Kidney (tissue), 14 donors: ENCODE measurements around the gene CHAMP1. TPM values are rescaled to one million over a fixed set of nuclear protein-coding genes. Genes with fewer than 3 reads are reported as not detected.
A peak's percentile ranks its signal among the peaks of the same experiment; 100 is the strongest.

ENCODE experiments used
- DNase-seq, 5 donors: peaks; one replicate each; pipeline ENCODE4 v3.0.0-alpha.2; 2013 to 2020
- FAIRE-seq: peaks from 2 replicates; lab custom pipeline; 2012; peaks lifted over from hg19 to GRCh38; lab: Jason Lieb, UNC
- H3K27ac ChIP-seq, 2 donors: one replicate each; pipeline ENCODE4 v1.7.0; 2013; ENCODE audit warnings: low read depth in 2 of 2, low read length in 2 of 2, inconsistent platforms in 1 of 2
- H3K27me3 ChIP-seq: one replicate; pipeline ENCODE4 v1.7.1; 2013; ENCODE audit warnings: low read length, inconsistent platforms; ENCODE audit not compliant: control insufficient read depth, insufficient read depth
- H3K36me3 ChIP-seq, 3 donors: one replicate each; pipeline versions ENCODE4 v1.7.0 to v1.7.1; 2013; ENCODE audit warnings: low read length in 3 of 3, control low read depth in 1 of 3, inconsistent platforms in 1 of 3; ENCODE audit not compliant: insufficient read depth in 3 of 3, control insufficient read depth in 2 of 3
- H3K4me1 ChIP-seq, 3 donors: one replicate each; pipeline versions ENCODE4 v1.7.0 to v1.7.1; 2013; ENCODE audit warnings: low read length in 3 of 3, inconsistent platforms in 1 of 3, low read depth in 1 of 3; ENCODE audit not compliant: control insufficient read depth in 2 of 3, insufficient read depth in 2 of 3
- H3K4me3 ChIP-seq, 3 donors: one replicate each; pipeline versions ENCODE4 v1.7.0 to v1.8.1; 2013; ENCODE audit warnings: low read length in 3 of 3, control low read depth in 1 of 3, inconsistent platforms in 1 of 3
- H3K9ac ChIP-seq, 3 donors: one replicate each; pipeline versions ENCODE4 v1.7.0 to v1.7.1; 2013; ENCODE audit warnings: low read length in 3 of 3, control low read depth in 1 of 3, inconsistent platforms in 1 of 3
- H3K9me3 ChIP-seq, 3 donors: one replicate each; pipeline versions ENCODE4 v1.7.0 to v1.7.1; 2013; ENCODE audit warnings: low read length in 3 of 3, control low read depth in 1 of 3, inconsistent platforms in 1 of 3; ENCODE audit not compliant: control insufficient read depth in 2 of 3, insufficient read depth in 1 of 3
- intact Hi-C: fragments of 100-400 bp; cut with DNase I; formaldehyde crosslinking; loops from one replicate; pipeline ENCODE4 v1.11.1; 2022
- polyA plus RNA-seq: library from polyadenylated mRNA; stranded (reverse); fragments of 350-450 nt; fragmentation: Illumina TruSeq; extraction: RNeasy Lipid Tissue Mini Kit (QIAGEN cat#74804); gene quantifications from one replicate; pipeline ENCODE4 v1.2.3, GENCODE V29; 2014; ENCODE audit warnings: low read depth, low replicate concordance; ENCODE audit not compliant: insufficient read depth
- total RNA-seq: library from RNA; stranded (reverse); fragmentation: NEBNext Ultra II Directional; extraction: Animal tissue kit (Norgen Biotek cat#: 25700); gene quantifications from one replicate; pipeline ENCODE4 v1.2.1, GENCODE V29; 2021
- TF ChIP-seq, protein P1 (sequence below): IDR thresholded peaks from 3 replicates; pipeline ENCODE4 v1.5.1; 2012; ENCODE audit warnings: mild to moderate bottlenecking, moderate library complexity, borderline replicate concordance; ENCODE audit not compliant: insufficient read depth; ENCODE audit errors: extremely low read depth
- donor health status: control.
- donor health status: control.
- donor health status: control.
- donor health status: control.
- donor health status: control.
- donor health status: DM: yes; HTN: yes; CAD: no.
- donor health status: Normal renal cell carcinoma (clear cell type).

CHAMP1 gene
- total and polyA plus RNA-seq, 2 donors from 2014 or later = 5.8 to 23.3 TPM

DNA sequence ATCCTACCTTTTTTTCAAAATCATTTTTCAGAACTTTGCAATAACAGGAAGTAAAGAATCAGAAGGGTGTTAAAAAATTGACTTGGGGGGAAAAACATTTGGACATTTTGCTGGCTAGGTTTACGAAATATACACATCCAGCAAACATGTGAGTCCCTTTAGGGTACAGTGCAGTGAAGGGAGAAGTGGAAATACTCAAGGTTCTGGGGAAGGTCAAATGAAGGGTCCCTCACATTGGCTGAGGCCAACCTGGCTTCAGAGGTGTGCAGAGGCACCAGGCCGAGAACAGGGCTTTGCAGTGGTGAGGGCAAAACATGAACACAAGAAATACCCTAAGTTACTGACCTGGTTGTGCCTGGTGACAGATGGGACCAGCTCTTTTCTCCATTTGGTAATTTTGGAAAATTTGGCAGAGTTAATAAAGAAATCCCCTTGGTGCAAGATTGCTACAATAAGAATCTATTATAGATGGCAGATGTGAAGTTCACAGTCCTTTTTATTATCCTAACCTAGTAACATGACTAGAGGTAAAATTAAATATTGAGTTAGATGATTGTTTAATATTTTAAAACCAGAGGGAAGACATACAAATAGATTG is 34.4 kb upstream of the CHAMP1 start:
- intact Hi-C loops = no loop called here
- Histone ChIP-seq H3K27me3 (no peaks in the 10 kb centered on the region), H3K9ac (peak overlapping the region in 1 of 3 donors; percentile 77), H3K9me3 (no peaks in the 10 kb centered on the region), H3K36me3 (peaks cover 0 to 8% (median 3%) of the 10 kb centered on the region in 3 donors), H3K4me3 (peak overlapping the region in 1 of 3 donors; percentile 75), H3K4me1 (peaks cover 2 to 17% (median 2%) of the 10 kb centered on the region in 3 donors), H3K27ac (peak overlapping the region; percentile 3 to 25)
- DNase-seq (peak in 1 of 5 donors; percentile 48), FAIRE-seq (no peak)
- TF ChIP-seq, protein P1, sequence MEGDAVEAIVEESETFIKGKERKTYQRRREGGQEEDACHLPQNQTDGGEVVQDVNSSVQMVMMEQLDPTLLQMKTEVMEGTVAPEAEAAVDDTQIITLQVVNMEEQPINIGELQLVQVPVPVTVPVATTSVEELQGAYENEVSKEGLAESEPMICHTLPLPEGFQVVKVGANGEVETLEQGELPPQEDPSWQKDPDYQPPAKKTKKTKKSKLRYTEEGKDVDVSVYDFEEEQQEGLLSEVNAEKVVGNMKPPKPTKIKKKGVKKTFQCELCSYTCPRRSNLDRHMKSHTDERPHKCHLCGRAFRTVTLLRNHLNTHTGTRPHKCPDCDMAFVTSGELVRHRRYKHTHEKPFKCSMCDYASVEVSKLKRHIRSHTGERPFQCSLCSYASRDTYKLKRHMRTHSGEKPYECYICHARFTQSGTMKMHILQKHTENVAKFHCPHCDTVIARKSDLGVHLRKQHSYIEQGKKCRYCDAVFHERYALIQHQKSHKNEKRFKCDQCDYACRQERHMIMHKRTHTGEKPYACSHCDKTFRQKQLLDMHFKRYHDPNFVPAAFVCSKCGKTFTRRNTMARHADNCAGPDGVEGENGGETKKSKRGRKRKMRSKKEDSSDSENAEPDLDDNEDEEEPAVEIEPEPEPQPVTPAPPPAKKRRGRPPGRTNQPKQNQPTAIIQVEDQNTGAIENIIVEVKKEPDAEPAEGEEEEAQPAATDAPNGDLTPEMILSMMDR = no peak

DNA sequence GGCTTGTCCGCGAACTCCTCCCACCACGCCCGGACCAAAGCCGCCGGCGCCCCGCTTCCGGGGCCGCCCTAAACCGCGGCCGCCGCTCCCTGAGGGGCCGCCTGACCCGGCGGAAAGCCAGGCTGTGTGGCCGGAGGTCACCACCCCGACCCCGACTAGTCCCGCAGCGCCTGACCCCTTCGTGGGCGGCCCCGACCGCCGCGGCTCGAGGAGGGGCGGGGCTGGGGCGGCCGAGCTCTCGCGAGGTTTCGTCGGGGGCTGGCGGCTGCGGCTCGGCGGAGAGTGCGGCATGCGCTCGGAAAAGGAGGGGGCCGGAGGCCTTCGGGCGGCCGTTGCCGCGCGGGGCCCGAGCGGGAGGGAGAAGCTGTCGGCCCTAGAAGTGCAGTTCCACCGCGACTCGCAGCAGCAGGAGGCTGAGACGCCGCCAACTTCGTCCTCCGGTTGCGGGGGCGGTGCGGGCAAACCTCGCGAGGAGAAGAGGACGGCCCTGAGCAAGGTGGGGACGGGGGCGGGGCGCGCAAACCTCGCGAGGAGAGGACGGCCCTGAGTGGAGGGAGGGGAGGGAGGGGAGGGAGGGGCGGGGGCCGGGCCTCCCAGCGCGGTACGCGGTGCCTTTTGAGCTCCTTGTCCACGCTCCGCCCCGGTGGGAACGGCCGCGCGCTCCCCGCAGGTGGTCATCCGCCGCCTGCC is 32.8 kb upstream of the CHAMP1 start, which contains the start of gene UPF3A:
Gene UPF3A (plus strand): TSS at position 251 of the 690 bp plus-strand sequence. CDS start 39 bp downstream, at position 290.
- H3K27me3 ChIP-seq = no peaks in the 10 kb centered on the region
- peaks cover 0 to 3% (median 0%) of the 10 kb centered on the region in 3 donors for H3K36me3 ChIP-seq
- intact Hi-C loops = no loop called here
- H3K27ac ChIP-seq = peak within 1 kb of the TSS; percentile 96 to 98
- H3K9me3 ChIP-seq = no peaks in the 10 kb centered on the region
- peak; percentile 96 to 98 (median 97) for DNase-seq
- H3K9ac ChIP-seq = peak within 1 kb of the TSS; percentile 68 to 82 (median 75)
- TF ChIP-seq, protein P1 = no peak
- peaks cover 2 to 17% (median 2%) of the 10 kb centered on the region in 3 donors for H3K4me1 ChIP-seq
- no peak for FAIRE-seq
- peak within 1 kb of the TSS; percentile 83 to 90 (median 88) for H3K4me3 ChIP-seq

DNA sequence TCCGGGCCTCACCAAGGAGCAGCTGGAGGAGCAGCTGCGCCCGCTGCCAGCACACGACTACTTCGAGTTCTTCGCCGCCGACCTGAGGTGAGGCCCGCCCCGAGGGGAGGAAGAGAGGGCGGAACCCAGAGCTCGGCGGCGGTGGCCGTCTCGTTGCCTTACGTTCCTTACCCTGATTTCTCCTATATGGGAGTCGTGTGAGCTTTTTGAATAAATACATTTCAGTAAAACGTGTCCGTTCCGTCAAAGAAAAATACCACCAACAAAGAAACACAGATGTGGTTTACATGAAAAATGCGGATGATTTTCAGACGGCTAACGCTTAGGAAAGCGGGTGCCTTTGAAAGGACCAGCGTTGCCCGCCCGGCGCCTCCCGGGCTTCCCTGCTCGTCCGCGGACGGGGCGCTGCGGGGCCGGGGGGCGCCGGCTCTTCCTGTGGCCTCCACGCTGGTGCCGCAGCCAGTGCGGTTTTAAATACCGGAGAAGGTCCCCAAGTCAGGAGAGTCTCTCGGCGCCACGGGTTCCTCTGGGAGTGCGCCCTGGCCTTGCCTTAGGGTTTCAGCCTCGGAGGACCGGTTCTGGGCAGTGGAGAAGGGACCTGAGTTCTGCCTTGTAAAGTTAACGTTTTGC is 32.1 kb upstream of the CHAMP1 start:
- intact Hi-C loops = no loop called here

More for the DNA sequence above, 32.1 kb upstream of the CHAMP1 start:
- DNase-seq = peak; percentile 34 to 89 (median 84)
- FAIRE-seq = no peak
- Histone ChIP-seq H3K4me3 (peak overlapping the region; percentile 83 to 90 (median 88)), H3K27me3 (no peaks in the 10 kb centered on the region), H3K36me3 (peaks cover 2 to 7% (median 3%) of the 10 kb centered on the region in 3 donors), H3K27ac (peak overlapping the region; percentile 77 to 79), H3K4me1 (peaks cover 2 to 17% (median 2%) of the 10 kb centered on the region in 3 donors), H3K9ac (peak overlapping the region; percentile 68 to 82 (median 70)), H3K9me3 (no peaks in the 10 kb centered on the region)
- TF ChIP-seq, protein P1 = no peak
